Measurements from ENCODE around the gene MRPL24. TPM values are rescaled to one million over a fixed set of nuclear protein-coding genes. Genes with fewer than 3 reads are reported as not detected.

Gene MRPL24
- total RNA-seq, result 29.9 and 31.7 TPM in 2 replicates

GRCh38 chr1:156740741-156741480 lies at the start of gene MRPL24:
Gene MRPL24 (minus strand): TSS chr1:156741088. CDS start chr1:156738704, 2,384 bp downstream.

GRCh38 chr1:156767101-156767878 lies 26.4 kb upstream of the MRPL24 start, which contains the start of gene PRCC:
Gene PRCC (plus strand): TSS chr1:156767535. CDS start chr1:156767772, 237 bp downstream.

GRCh38 chr1:156751451-156751756 lies 10.5 kb upstream of the MRPL24 start, which contains the start of gene HDGF:
Gene HDGF (minus strand): TSS chr1:156751675. CDS start chr1:156751429, 246 bp downstream.

GRCh38 chr1:156728599-156729462 lies 12.1 kb downstream of the MRPL24 start, which contains the start of gene ISG20L2:
Gene ISG20L2 (minus strand): TSS chr1:156728766. CDS start chr1:156727652, 1,114 bp downstream.

GRCh38 chr1:156727926-156728598 lies 12.8 kb downstream of the MRPL24 start, which contains the start of gene METTL25B:
Gene METTL25B (plus strand): TSS chr1:156728469. CDS start chr1:156729105, 636 bp downstream.

GRCh38 chr1:156705321-156705917 lies 35.5 kb downstream of the MRPL24 start, which contains the start of gene CRABP2:
Gene CRABP2 (minus strand): TSS chr1:156705583. CDS start chr1:156705446, 137 bp downstream.

Other genes with a start within 250 kb of the MRPL24 start
- gene MEF2D, start 240.3 kb downstream of the MRPL24 start, total RNA-seq, result 4.6 and 6.8 TPM in 2 replicates
- gene IQGAP3, start 168.5 kb downstream of the MRPL24 start, total RNA-seq, result 2.4 and 2.8 TPM in 2 replicates
- not detected in 2 replicates for gene TTC24, start 161.4 kb downstream of the MRPL24 start, total RNA-seq
- 39.1 and 42.6 TPM in 2 replicates for gene NAXE, start 149.3 kb downstream of the MRPL24 start, total RNA-seq
- gene GPATCH4, start 139.6 kb downstream of the MRPL24 start, total RNA-seq, result 9.8 and 15.8 TPM in 2 replicates
- under 0.01 TPM in 1 of 2 replicates, not detected in the other for gene HAPLN2, start 121.7 kb downstream of the MRPL24 start, total RNA-seq
- not detected in 2 replicates for gene BCAN, start 99.0 kb downstream of the MRPL24 start, total RNA-seq
- gene NES, start 63.7 kb downstream of the MRPL24 start, total RNA-seq, result 22.0 and 36.2 TPM in 2 replicates
- not detected in 2 replicates for gene CRABP2, start 35.5 kb downstream of the MRPL24 start, total RNA-seq
- gene METTL25B, start 12.6 kb downstream of the MRPL24 start, total RNA-seq, result 8.3 and 12.1 TPM in 2 replicates
- gene ISG20L2, start 12.3 kb downstream of the MRPL24 start, total RNA-seq, result 5.6 and 7.9 TPM in 2 replicates
- gene HDGF, start 10.6 kb upstream of the MRPL24 start, total RNA-seq, result 86.1 and 98.6 TPM in 2 replicates
- 9.6 and 11.3 TPM in 2 replicates for gene PRCC, start 26.4 kb upstream of the MRPL24 start, total RNA-seq
- not detected in 2 replicates for gene SH2D2A, start 75.8 kb upstream of the MRPL24 start, total RNA-seq
- gene INSRR, start 118.0 kb upstream of the MRPL24 start, total RNA-seq, result not detected in 2 replicates
- gene NTRK1, start 119.8 kb upstream of the MRPL24 start, total RNA-seq, result not detected in 2 replicates
- 16.5 and 19.1 TPM in 2 replicates for gene PEAR1, start 152.6 kb upstream of the MRPL24 start, total RNA-seq
- 0.11 and 0.43 TPM in 2 replicates for gene LRRC71, start 179.5 kb upstream of the MRPL24 start, total RNA-seq